Tibial nerve (tissue), 4 donors: ENCODE results near the gene MCRIP1. TPM values are rescaled to one million over a fixed set of nuclear protein-coding genes. Genes with fewer than 3 reads are reported as not detected.

Experiments used
- DNase-seq, 2 donors: peaks; one replicate each; pipeline ENCODE4 v3.0.0-alpha.2; 2019; ENCODE audit warnings: low spot score in 2 of 2
- H3K27ac ChIP-seq, 4 donors: fragments of 200-600 bp; sonication (generic) in 3 of 4; one replicate each; pipeline ENCODE4 v1.5.1; 2017 to 2019; ENCODE audit warnings: mild to moderate bottlenecking in 1 of 4
- H3K27me3 ChIP-seq, 2 donors: fragments of 200-600 bp; sonication (generic) in 1 of 2; one replicate each; pipeline versions ENCODE4 v1.5.1 to v1.6.0; 2017 to 2019
- H3K36me3 ChIP-seq, 3 donors: fragments of 200-600 bp; sonication (generic); one replicate each; pipeline ENCODE4 v1.5.1; 2018 to 2019
- H3K4me1 ChIP-seq, 4 donors: fragments of 200-600 bp; sonication (generic) in 3 of 4; one replicate each; pipeline ENCODE4 v1.5.1; 2017 to 2019
- H3K4me3 ChIP-seq, 4 donors: fragments of 200-600 bp; sonication (generic) in 3 of 4; one replicate each; pipeline ENCODE4 v1.5.1; 2017 to 2019; ENCODE audit warnings: mild to moderate bottlenecking in 1 of 4, moderate library complexity in 1 of 4
- H3K9me3 ChIP-seq, 4 donors: fragments of 200-600 bp; sonication (generic) in 3 of 4; one replicate each; pipeline ENCODE4 v1.5.1; 2017 to 2019
- EP300 ChIP-seq, 2 donors: sonication (generic); formaldehyde crosslinking; IDR thresholded peaks; one replicate each; pipeline ENCODE4 v1.6.1; 2017; ENCODE audit warnings: antibody characterized with exemption in 2 of 2, mild to moderate bottlenecking in 1 of 2
- POLR2A ChIP-seq, 2 donors: fragments of 450-650 bp; IDR thresholded peaks; one replicate each; pipeline ENCODE4 v1.6.1; 2017; ENCODE audit warnings: antibody characterized with exemption in 2 of 2, mild to moderate bottlenecking in 2 of 2, moderate library complexity in 2 of 2
- WGBS, 2 donors: methylation state at CpG; one replicate each; pipeline ENCODE4 v1.1.5; 2018; 5-methylcytosine and 5-hydroxymethylcytosine counted together
- total RNA-seq, 4 donors: library from RNA; depleted of rRNA; stranded (reverse); fragments of >200 nt; gene quantifications; one replicate each; pipeline ENCODE4 v1.1.0, GENCODE V29; 2016
- TF ChIP-seq, protein P1 (sequence below), 5 experiments: fragments of 200-600 bp in 3 of 5; fragments of 450-650 bp in 2 of 5; sonication (generic) in 3 of 5; IDR thresholded peaks; one replicate each; pipeline ENCODE4 v1.5.1; 2016 to 2019; ENCODE audit warnings: antibody characterized with exemption in 5 of 5, mild to moderate bottlenecking in 3 of 5, moderate library complexity in 2 of 5

MCRIP1 gene
- total RNA-seq, 4 donors from 2014 or later = 78.7 to 105 (median 92.5) TPM

- peaks cover 0 to 30% (median 17%) of the 10 kb centered on the region in 3 donors for H3K36me3 ChIP-seq
- H3K4me1 ChIP-seq = peaks cover 0 to 56% (median 40%) of the 10 kb centered on the region in 4 donors
- no peaks in the 10 kb centered on the region for H3K9me3 ChIP-seq
- peak overlapping the region; percentile 93 to 99 (median 98) for H3K27ac ChIP-seq
- H3K27me3 ChIP-seq = no peaks in the 10 kb centered on the region
- WGBS, 2 donors = 0% methylated on average over 47 of the region's 86 CpGs; no CpG with 5 or more reads in 1 of the 2 donors
- TF ChIP-seq EP300 (IDR thresholded peaks at IDR 0.05) (peak; percentile 84 to 98), POLR2A (IDR thresholded peaks at IDR 0.05) (peak; percentile 97 to 98)
- TF ChIP-seq, protein P1, sequence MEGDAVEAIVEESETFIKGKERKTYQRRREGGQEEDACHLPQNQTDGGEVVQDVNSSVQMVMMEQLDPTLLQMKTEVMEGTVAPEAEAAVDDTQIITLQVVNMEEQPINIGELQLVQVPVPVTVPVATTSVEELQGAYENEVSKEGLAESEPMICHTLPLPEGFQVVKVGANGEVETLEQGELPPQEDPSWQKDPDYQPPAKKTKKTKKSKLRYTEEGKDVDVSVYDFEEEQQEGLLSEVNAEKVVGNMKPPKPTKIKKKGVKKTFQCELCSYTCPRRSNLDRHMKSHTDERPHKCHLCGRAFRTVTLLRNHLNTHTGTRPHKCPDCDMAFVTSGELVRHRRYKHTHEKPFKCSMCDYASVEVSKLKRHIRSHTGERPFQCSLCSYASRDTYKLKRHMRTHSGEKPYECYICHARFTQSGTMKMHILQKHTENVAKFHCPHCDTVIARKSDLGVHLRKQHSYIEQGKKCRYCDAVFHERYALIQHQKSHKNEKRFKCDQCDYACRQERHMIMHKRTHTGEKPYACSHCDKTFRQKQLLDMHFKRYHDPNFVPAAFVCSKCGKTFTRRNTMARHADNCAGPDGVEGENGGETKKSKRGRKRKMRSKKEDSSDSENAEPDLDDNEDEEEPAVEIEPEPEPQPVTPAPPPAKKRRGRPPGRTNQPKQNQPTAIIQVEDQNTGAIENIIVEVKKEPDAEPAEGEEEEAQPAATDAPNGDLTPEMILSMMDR (IDR thresholded peaks at IDR 0.05) = peak; percentile 45 to 72 (median 47)
- peak overlapping the region; percentile 67 to 93 (median 86) for H3K4me3 ChIP-seq
- DNase-seq = peak; percentile 90 to 92
These were observed 38.5 kb upstream of the MCRIP1 start for GRCh38 chr17:81871387-81872230.

GRCh38 chr17:81870981-81871386, 37.9 kb upstream of the MCRIP1 start, which contains the start of gene ARHGDIA:
ARHGDIA (minus strand) TSS chr17:81871337; CDS start chr17:81869930, 1,407 bp downstream.
- H3K36me3 ChIP-seq = peaks cover 0 to 36% (median 17%) of the 10 kb centered on the region in 3 donors
- TF ChIP-seq EP300 (IDR thresholded peaks at IDR 0.05) (no peak), POLR2A (IDR thresholded peaks at IDR 0.05) (no peak)
- TF ChIP-seq, protein P1 (IDR thresholded peaks at IDR 0.05) = no peak
- peaks cover 0 to 62% (median 40%) of the 10 kb centered on the region in 4 donors for H3K4me1 ChIP-seq
- peak within 1 kb of the TSS; percentile 93 to 99 (median 98) for H3K27ac ChIP-seq
- no CpG with 5 or more reads among the region's 64 CpGs for WGBS, 2 donors
- H3K4me3 ChIP-seq = peak within 1 kb of the TSS; percentile 81 to 97 (median 92)
- H3K9me3 ChIP-seq = no peaks in the 10 kb centered on the region
- H3K27me3 ChIP-seq = no peaks in the 10 kb centered on the region
- DNase-seq = no peak

DNA sequence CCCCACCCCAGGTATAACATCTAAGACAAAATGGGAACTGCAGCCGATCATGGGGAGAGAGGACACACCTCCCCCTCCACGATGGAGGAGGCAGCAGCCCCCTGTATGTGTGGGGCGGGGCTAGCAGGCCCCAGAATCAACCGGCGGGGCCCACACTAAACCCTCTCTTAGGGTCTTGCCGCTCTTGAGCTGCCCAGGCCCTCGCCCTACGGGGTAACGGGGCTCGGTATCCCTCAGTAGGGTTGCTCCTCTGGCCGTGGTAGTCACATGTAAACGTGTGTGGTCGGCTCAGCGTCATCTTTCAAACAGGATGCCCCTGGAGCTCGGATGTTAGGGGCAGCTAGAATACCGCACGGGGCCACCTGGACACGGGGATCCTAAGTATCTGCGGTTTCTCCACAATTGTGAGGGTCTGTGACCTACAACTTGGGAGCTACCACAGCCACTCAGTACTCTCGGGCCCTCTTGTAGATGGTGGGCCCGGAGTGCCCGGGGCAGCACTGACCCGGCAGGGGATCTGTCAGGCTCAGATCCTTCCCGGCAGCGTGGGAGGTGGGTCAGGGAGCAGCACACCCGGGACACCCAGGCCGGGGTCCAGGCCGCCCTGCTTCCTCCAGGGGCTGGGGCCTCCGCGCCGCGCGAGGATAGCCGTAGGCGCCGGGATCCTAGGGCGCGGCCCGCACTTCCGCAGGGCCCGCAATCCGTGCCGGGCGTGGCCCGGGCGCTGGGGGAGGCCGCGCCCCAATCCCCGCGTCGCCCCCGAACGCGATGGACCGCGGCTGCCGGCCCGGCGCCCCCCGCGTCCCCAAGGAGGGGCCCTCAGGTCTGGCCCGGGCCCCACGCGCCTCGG, 37.3 kb upstream of the MCRIP1 start:
- no peak for TF ChIP-seq POLR2A (IDR thresholded peaks at IDR 0.05)
- no peak for TF ChIP-seq EP300 (IDR thresholded peaks at IDR 0.05)
- TF ChIP-seq, protein P1 (IDR thresholded peaks at IDR 0.05) = no peak
- no peak for DNase-seq
- Histone ChIP-seq H3K9me3 (no peaks in the 10 kb centered on the region), H3K4me3 (peak overlapping the region; percentile 71 to 97 (median 92)), H3K27ac (peak overlapping the region; percentile 88 to 99 (median 96)), H3K4me1 (peaks cover 0 to 68% (median 40%) of the 10 kb centered on the region in 4 donors), H3K36me3 (peaks cover 0 to 42% (median 17%) of the 10 kb centered on the region in 3 donors), H3K27me3 (no peaks in the 10 kb centered on the region)
- 2% methylated on average over 18 to 35 of the region's 65 CpGs for WGBS, 2 donors

GRCh38 chr17:81869221-81870130, 36.4 kb upstream of the MCRIP1 start:
- H3K4me1 ChIP-seq = peaks cover 0 to 68% (median 40%) of the 10 kb centered on the region in 4 donors
- H3K27me3 ChIP-seq = no peaks in the 10 kb centered on the region
- H3K4me3 ChIP-seq = peak overlapping the region; percentile 71 to 97 (median 92)
- H3K27ac ChIP-seq = peak overlapping the region; percentile 88 to 99 (median 96)
- peaks cover 0 to 51% (median 17%) of the 10 kb centered on the region in 3 donors for H3K36me3 ChIP-seq
- TF ChIP-seq EP300 (IDR thresholded peaks at IDR 0.05) = no peak
- TF ChIP-seq, protein P1 (IDR thresholded peaks at IDR 0.05) = peak; percentile 76 to 94 (median 87)
- no peak for DNase-seq
- WGBS, 2 donors = 33 to 41% methylated on average over 30 to 34 of the region's 52 CpGs
- no peaks in the 10 kb centered on the region for H3K9me3 ChIP-seq
